Measurements from ENCODE around the gene PRSS23.

DNA sequence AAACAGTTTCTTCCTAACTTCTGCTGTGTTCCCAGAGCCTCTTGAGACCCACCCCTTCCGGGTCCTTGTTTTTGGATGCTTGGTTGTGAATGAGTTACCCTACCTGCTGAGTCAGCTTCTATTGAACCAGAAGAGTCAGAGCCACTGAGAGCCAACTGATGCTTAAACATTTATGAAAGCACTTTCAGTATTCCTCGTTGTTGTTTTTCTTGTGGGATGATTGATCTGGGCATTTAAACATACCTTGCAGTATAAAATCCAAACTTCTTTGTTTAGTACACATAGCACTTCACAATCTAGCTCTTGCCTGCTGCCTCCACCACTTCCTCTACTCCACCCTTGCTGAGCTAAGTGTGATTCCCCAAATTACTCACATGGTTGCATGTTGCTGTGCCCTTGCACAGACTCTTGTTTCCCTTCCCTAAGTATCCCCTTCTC, 5.5 kb downstream of the PRSS23 start:
- TF ChIP-seq, protein P1, sequence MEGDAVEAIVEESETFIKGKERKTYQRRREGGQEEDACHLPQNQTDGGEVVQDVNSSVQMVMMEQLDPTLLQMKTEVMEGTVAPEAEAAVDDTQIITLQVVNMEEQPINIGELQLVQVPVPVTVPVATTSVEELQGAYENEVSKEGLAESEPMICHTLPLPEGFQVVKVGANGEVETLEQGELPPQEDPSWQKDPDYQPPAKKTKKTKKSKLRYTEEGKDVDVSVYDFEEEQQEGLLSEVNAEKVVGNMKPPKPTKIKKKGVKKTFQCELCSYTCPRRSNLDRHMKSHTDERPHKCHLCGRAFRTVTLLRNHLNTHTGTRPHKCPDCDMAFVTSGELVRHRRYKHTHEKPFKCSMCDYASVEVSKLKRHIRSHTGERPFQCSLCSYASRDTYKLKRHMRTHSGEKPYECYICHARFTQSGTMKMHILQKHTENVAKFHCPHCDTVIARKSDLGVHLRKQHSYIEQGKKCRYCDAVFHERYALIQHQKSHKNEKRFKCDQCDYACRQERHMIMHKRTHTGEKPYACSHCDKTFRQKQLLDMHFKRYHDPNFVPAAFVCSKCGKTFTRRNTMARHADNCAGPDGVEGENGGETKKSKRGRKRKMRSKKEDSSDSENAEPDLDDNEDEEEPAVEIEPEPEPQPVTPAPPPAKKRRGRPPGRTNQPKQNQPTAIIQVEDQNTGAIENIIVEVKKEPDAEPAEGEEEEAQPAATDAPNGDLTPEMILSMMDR (conservative IDR thresholded peaks at IDR 0.05; ENCODE audit: low read length), result no peak
- no peak for TF ChIP-seq EZH2phosphoT487 (IDR thresholded peaks at IDR 0.05; ENCODE audit: borderline replicate concordance, low read depth, low read length)
